RWPE1 (cell line): ENCODE results near the gene DNAH5.

Source experiments
- CTCF ChIA-PET: fragments of 350-600 bp; sonication (Branson Sonifier 250); formaldehyde crosslinking; extraction: SDS; loops from one replicate; lab custom pipeline; 2021; lab: Yijun Ruan, JAX
- POLR2A ChIA-PET: fragments of 400-600 bp; formaldehyde crosslinking; extraction: SDS; loops from one replicate; lab custom pipeline; 2020; ENCODE audit warnings: antibody characterized with exemption; ENCODE audit not compliant: low non-redundant PET; lab: Yijun Ruan, JAX
- DNase-seq: peaks from one replicate; pipeline ENCODE4 v3.0.0; 2012; ENCODE audit warnings: low spot score
- H3K27ac ChIP-seq: fragments of 450-650 bp; 2 replicates; pipeline ENCODE4 v1.5.1; 2017
- TF ChIP-seq, protein P1 (sequence below): fragments of 450-650 bp; conservative IDR thresholded peaks from 2 replicates; pipeline ENCODE4 v1.5.1; 2017; ENCODE audit warnings: low read depth, mild to moderate bottlenecking

DNAH5 gene

DNA sequence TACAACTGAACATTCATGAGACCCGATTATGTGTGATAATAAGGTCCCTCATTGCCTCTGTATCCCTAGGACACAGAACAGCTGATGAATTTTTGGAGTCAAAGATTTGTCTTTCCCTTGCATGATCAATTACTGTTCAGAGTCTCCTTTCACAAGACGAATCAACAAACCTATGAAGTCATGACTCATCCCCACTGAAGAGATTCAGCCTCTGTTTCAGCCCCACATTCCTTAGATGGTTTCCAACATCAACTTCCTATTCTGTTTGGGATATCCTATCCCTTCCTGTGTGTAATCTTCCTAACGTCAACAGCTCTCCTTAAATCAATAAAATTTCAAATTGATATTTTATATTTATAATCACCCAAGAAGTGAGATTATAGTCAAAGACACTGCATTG, 199.0 kb downstream of the DNAH5 start:
- ChIA-PET CTCF (no interaction called here), POLR2A (no interaction called here)
- TF ChIP-seq, protein P1, sequence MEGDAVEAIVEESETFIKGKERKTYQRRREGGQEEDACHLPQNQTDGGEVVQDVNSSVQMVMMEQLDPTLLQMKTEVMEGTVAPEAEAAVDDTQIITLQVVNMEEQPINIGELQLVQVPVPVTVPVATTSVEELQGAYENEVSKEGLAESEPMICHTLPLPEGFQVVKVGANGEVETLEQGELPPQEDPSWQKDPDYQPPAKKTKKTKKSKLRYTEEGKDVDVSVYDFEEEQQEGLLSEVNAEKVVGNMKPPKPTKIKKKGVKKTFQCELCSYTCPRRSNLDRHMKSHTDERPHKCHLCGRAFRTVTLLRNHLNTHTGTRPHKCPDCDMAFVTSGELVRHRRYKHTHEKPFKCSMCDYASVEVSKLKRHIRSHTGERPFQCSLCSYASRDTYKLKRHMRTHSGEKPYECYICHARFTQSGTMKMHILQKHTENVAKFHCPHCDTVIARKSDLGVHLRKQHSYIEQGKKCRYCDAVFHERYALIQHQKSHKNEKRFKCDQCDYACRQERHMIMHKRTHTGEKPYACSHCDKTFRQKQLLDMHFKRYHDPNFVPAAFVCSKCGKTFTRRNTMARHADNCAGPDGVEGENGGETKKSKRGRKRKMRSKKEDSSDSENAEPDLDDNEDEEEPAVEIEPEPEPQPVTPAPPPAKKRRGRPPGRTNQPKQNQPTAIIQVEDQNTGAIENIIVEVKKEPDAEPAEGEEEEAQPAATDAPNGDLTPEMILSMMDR, result no peak
- no peak overlapping the region for H3K27ac ChIP-seq
- DNase-seq, result peak; percentile 60

GRCh38 chr5:13740471-13740870, 204.0 kb downstream of the DNAH5 start:
- CTCF ChIA-PET, result interaction anchor here (0.7 kb wide), 1 partner anchor 1553 kb away, joined by 6 read pairs; no protein-coding TSS in a partner anchor
- POLR2A ChIA-PET, result no interaction called here
- TF ChIP-seq, protein P1, result no peak
- DNase-seq, result no peak
- H3K27ac ChIP-seq, result no peak overlapping the region

DNA sequence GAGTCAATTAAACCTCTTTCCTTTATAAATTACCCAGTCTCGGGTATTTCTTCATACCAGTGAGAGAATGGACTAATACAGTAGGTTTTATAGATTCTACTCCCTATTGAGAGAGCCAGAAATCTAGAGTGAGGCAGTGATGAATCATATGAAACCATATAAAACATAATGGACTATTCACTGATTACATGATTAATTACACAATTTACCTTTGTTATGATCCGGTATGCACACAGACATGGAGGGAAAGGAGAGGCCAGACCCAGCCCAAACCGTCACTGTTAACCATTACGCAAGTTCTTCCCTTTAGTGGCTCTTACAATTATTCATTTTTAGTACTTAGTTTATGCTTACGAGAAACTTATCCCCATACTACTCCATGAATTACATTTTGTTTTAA, 205.0 kb downstream of the DNAH5 start:
- TF ChIP-seq, protein P1, result no peak
- DNase-seq, result peak; percentile 25
- ChIA-PET POLR2A (no interaction called here), CTCF (no interaction called here)
- no peak overlapping the region for H3K27ac ChIP-seq

- ChIA-PET POLR2A (no interaction called here), CTCF (no interaction called here)
- no peak for DNase-seq
- TF ChIP-seq, protein P1, result no peak
- no peak overlapping the region for H3K27ac ChIP-seq
Observed at GRCh38 chr5:13735691-13736090, 208.8 kb downstream of the DNAH5 start.

DNA sequence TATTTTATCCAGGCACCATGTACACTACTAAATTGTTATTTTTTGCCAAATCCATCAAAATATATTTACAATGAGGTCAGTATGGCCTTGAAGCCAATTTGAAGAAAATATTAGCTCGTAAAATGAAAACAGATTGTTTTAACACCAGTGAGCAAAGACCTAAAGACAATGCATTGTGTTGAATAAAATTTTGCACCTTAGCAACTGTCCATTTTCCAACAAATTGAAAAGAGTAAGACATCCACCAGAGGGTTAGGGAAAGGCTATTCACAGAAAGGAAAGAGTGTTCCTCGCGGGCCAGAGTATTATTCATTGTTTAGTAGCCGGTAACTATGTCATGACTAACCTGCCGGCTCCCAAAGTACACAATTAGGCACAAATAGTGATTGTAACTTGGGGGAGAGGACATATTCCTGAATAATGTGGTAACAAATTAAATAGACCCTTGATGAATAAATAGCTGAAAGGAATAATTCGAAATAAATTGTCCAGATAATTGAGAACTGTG, 213.3 kb downstream of the DNAH5 start:
- TF ChIP-seq, protein P1, result no peak
- ChIA-PET POLR2A (no interaction called here), CTCF (interaction anchor here (1.2 kb wide), 1 partner anchor 31 kb away, joined by 6 read pairs; no protein-coding TSS in a partner anchor)
- H3K27ac ChIP-seq, result no peak overlapping the region
- peak; percentile 20 for DNase-seq

GRCh38 chr5:13708906-13709305, 235.6 kb downstream of the DNAH5 start:
- POLR2A ChIA-PET, result no interaction called here
- DNase-seq, result no peak
- TF ChIP-seq, protein P1, result no peak
- CTCF ChIA-PET, result interaction anchor here (0.6 to 0.7 kb wide), 2 partner anchors 40 to 645 kb away, joined by 5 to 8 read pairs; no protein-coding TSS in a partner anchor
- H3K27ac ChIP-seq, result no peak overlapping the region
